Prostate gland (tissue), 2 donors: ENCODE data around the gene C2orf92.

Experiments used
- POLR2A ChIP-seq: fragments of 450-650 bp; IDR thresholded peaks from one replicate; pipeline ENCODE4 v1.6.1; 2016; ENCODE audit warnings: antibody characterized with exemption, mild to moderate bottlenecking
- POLR2AphosphoS5 ChIP-seq: sonication (generic); formaldehyde crosslinking; IDR thresholded peaks from one replicate; pipeline ENCODE4 v1.6.1; 2017; ENCODE audit warnings: antibody characterized with exemption
- TF ChIP-seq, protein P1 (sequence below), 4 experiments: fragments of 200-600 bp in 2 of 4; fragments of 450-650 bp in 2 of 4; sonication (generic) in 2 of 4; IDR thresholded peaks; 1 replicate in 3 of 4; 2 replicates in 1 of 4; pipeline ENCODE4 v1.5.1; 2016 to 2019; ENCODE audit warnings: antibody characterized with exemption in 4 of 4, mild to moderate bottlenecking in 2 of 4, moderate library complexity in 2 of 4

DNA sequence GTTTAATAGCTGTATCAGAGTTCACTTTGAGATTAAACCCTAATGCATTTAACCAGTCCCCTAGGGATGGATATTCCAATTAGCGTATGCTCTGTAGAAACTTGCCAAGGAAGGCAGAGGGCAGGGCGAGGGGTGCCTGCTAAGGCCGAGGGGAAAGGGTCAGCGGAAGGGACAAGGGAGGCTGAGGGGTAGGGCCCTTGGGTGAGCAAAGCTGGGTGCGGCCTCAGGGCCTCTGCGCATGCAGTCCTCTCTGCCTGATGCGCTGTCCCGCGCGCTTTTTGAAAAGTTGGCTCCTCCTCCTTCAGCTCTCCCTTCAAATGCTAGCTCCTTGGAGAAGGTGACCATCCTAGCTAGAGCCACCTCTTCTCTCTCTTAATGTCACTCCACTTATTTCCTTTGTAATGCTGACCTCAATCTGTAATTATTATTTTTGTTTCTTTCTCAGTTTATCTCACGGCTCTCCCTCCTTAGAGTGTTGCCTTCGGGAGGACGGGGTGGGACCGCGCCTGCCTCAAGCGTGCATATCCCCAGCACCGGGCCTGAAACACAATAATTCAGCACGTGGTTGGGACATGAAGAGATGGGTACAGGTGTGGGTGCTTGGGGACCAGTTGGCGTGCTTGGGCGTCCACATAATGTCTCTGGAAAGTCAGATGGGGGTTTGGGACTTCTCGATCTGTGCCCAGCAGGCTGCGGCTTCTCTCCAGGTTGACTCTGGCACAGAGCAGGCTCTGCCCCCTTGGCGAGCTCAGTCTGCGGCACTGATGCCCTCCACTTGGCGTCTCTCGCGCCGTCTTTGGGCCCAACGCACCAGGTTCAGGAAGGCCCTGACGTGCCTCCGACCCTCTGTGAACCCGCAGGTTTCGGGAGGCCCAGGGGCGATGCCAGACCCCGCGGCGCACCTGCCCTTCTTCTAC, 53.9 kb downstream of the C2orf92 start:
- TF ChIP-seq, protein P1, sequence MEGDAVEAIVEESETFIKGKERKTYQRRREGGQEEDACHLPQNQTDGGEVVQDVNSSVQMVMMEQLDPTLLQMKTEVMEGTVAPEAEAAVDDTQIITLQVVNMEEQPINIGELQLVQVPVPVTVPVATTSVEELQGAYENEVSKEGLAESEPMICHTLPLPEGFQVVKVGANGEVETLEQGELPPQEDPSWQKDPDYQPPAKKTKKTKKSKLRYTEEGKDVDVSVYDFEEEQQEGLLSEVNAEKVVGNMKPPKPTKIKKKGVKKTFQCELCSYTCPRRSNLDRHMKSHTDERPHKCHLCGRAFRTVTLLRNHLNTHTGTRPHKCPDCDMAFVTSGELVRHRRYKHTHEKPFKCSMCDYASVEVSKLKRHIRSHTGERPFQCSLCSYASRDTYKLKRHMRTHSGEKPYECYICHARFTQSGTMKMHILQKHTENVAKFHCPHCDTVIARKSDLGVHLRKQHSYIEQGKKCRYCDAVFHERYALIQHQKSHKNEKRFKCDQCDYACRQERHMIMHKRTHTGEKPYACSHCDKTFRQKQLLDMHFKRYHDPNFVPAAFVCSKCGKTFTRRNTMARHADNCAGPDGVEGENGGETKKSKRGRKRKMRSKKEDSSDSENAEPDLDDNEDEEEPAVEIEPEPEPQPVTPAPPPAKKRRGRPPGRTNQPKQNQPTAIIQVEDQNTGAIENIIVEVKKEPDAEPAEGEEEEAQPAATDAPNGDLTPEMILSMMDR (IDR thresholded peaks at IDR 0.05) = no peak
- TF ChIP-seq POLR2A = no peak
- TF ChIP-seq POLR2AphosphoS5 = no peak
